Neural cell (in vitro differentiated cells): Measurements from ENCODE around the gene FAXDC2. TPM values are rescaled to one million over a fixed set of nuclear protein-coding genes. Genes with fewer than 3 reads are reported as not detected.

Source experiments
- H2AFZ ChIP-seq: fragments of 200-600, 300-800 bp; sonication (generic), shearing (Covaris generic); 2 replicates; pipeline ENCODE4 v1.6.0; 2014; ENCODE audit warnings: low read depth, mild to moderate bottlenecking, antibody characterized with exemption, low read length, moderate library complexity
- H3F3A ChIP-seq: fragments of 200-600 bp; shearing (Covaris generic); 2 replicates; pipeline ENCODE4 v1.6.1; 2016; ENCODE audit warnings: mild to moderate bottlenecking, moderate library complexity, mixed read lengths, antibody characterized with exemption, low read length; ENCODE audit not compliant: insufficient read depth, poor library complexity, severe bottlenecking
- H3K27ac ChIP-seq: fragments of 200-600, 300-800 bp; sonication (generic), shearing (Covaris generic); 2 replicates; pipeline ENCODE4 v1.5.1; 2014; ENCODE audit warnings: mild to moderate bottlenecking, low read length, moderate library complexity
- H3K27me3 ChIP-seq: fragments of 300-800, 200-600 bp; sonication (generic), shearing (Covaris generic); 2 replicates; pipeline ENCODE4 v1.6.0; 2014; ENCODE audit warnings: mild to moderate bottlenecking, low read depth, low read length, moderate library complexity; ENCODE audit not compliant: insufficient read depth
- H3K36me3 ChIP-seq: fragments of 300-800, 200-600 bp; sonication (generic), shearing (Covaris generic); 2 replicates; pipeline ENCODE4 v1.5.1; 2014; ENCODE audit warnings: mild to moderate bottlenecking, antibody characterized with exemption, low read length, moderate library complexity; ENCODE audit not compliant: insufficient read depth
- H3K4me2 ChIP-seq: fragments of 300-800, 200-600 bp; sonication (generic), shearing (Covaris generic); 2 replicates; pipeline ENCODE4 v1.6.0; 2014; ENCODE audit warnings: mild to moderate bottlenecking, low read length
- H3K4me3 ChIP-seq: fragments of 300-800, 200-600 bp; sonication (generic), shearing (Covaris generic); 2 replicates; pipeline ENCODE4 v1.5.1; 2014; ENCODE audit warnings: mild to moderate bottlenecking, low read length, moderate library complexity
- H3K79me2 ChIP-seq: fragments of 200-600 bp; shearing (Covaris generic); replicated peaks from 2 replicates; pipeline ENCODE4 v1.6.0; 2014; ENCODE audit warnings: mild to moderate bottlenecking, low read length, moderate library complexity; ENCODE audit not compliant: insufficient read depth
- H3K9ac ChIP-seq: fragments of 300-800, 200-600 bp; sonication (generic), shearing (Covaris generic); 2 replicates; pipeline ENCODE4 v1.6.1; 2016; ENCODE audit warnings: mild to moderate bottlenecking, low read length, mixed read lengths
- H3K9me2 ChIP-seq: fragments of 200-600 bp; shearing (Covaris generic); 2 replicates; pipeline ENCODE4 v1.6.1; 2016; ENCODE audit warnings: mild to moderate bottlenecking, low read length, mixed read lengths; ENCODE audit not compliant: insufficient read depth
- H3K9me3 ChIP-seq: fragments of 200-600, 300-800 bp; sonication (generic), shearing (Covaris generic); 2 replicates; pipeline ENCODE4 v1.6.1; 2016; ENCODE audit warnings: mild to moderate bottlenecking, mixed run types, low read length, moderate library complexity, mixed read lengths
- H4K20me1 ChIP-seq: fragments of 200-600 bp; shearing (Covaris generic); 2 replicates; pipeline ENCODE4 v1.6.1; 2016; ENCODE audit warnings: mild to moderate bottlenecking, mixed run types; ENCODE audit not compliant: insufficient read depth
- EP300 ChIP-seq: fragments of 450-650 bp; conservative IDR thresholded peaks from 2 replicates; pipeline ENCODE4 v1.6.1; 2014; ENCODE audit warnings: antibody characterized with exemption, mild to moderate bottlenecking, moderate library complexity; ENCODE audit not compliant: poor library complexity, severe bottlenecking
- EZH2 ChIP-seq: fragments of 200-600, 300-800 bp; shearing (Covaris generic), sonication (generic); IDR thresholded peaks from 2 replicates; pipeline ENCODE4 v1.6.1; 2014; ENCODE audit warnings: antibody characterized with exemption, low read length, borderline replicate concordance, mild to moderate bottlenecking; ENCODE audit not compliant: insufficient read depth, poor library complexity, severe bottlenecking
- MXI1 ChIP-seq: fragments of 450-650 bp; conservative IDR thresholded peaks from 2 replicates; pipeline ENCODE4 v1.6.1; 2014; ENCODE audit warnings: antibody characterized with exemption, mild to moderate bottlenecking; ENCODE audit not compliant: poor library complexity, severe bottlenecking
- POLR2AphosphoS5 ChIP-seq: IDR thresholded peaks from 2 replicates; pipeline ENCODE4 v1.6.1; 2012
- RAD21 ChIP-seq: fragments of 450-650 bp; conservative IDR thresholded peaks from 2 replicates; pipeline ENCODE4 v1.6.1; 2014; ENCODE audit warnings: antibody characterized with exemption, mild to moderate bottlenecking, moderate library complexity
- SMC3 ChIP-seq: fragments of 450-650 bp; conservative IDR thresholded peaks from 2 replicates; pipeline ENCODE4 v1.6.1; 2014; ENCODE audit warnings: antibody characterized with exemption, mild to moderate bottlenecking, moderate library complexity; ENCODE audit not compliant: poor library complexity
- TAF1 ChIP-seq: IDR thresholded peaks from 2 replicates; pipeline ENCODE4 v1.6.1; 2012; ENCODE audit warnings: low read depth
- polyA plus RNA-seq: library from polyadenylated mRNA; depleted of rRNA; stranded (reverse); fragments of >200 nt; gene quantifications from 2 replicates; pipeline ENCODE4 v1.2.3, GENCODE V29; 2014
- TF ChIP-seq, protein P1 (sequence below): IDR thresholded peaks from 2 replicates; pipeline ENCODE4 v1.6.1; 2012; ENCODE audit warnings: borderline replicate concordance
- TF ChIP-seq, protein P2 (sequence below): fragments of 450-650 bp; IDR thresholded peaks from 2 replicates; pipeline ENCODE4 v1.5.1; 2014; ENCODE audit warnings: antibody characterized with exemption, mild to moderate bottlenecking, moderate library complexity; ENCODE audit not compliant: poor library complexity, severe bottlenecking

The FAXDC2 gene
- polyA plus RNA-seq, 1 donor from 2014 or later = 0.12 TPM

DNA sequence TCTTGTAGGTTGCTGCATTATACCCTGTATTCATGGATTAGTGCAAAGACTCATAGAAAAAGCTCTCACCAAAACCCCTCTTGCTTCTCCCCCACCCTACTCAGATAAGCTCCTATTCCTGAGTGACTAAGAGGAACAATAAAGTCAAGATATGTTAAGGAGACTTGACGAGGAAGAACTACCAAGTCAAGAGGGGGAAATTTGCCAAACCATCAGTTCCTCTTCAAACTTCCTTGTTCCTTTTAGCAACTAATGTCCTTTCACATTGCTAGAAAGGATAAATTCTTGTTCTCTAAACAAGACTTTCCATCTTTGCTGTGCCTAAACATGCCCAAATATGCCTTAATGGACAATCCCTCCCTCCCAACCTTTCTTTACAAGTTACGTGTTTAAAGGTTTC, 35.0 kb upstream of the FAXDC2 start:
- no peak overlapping the region for H3K9ac ChIP-seq
- no peak overlapping the region for H3K27ac ChIP-seq
- no peaks in the 10 kb centered on the region for H3K27me3 ChIP-seq
- no peak for TF ChIP-seq POLR2AphosphoS5
- TF ChIP-seq TAF1 = no peak
- TF ChIP-seq EZH2 = no peak
- no peak for TF ChIP-seq MXI1
- H3K4me3 ChIP-seq = no peak overlapping the region
- H4K20me1 ChIP-seq = no peaks in the 10 kb centered on the region
- H3K79me2 ChIP-seq = no peaks in the 10 kb centered on the region
- H3K36me3 ChIP-seq = no peaks in the 10 kb centered on the region
- no peak overlapping the region for H2AFZ ChIP-seq
- no peaks in the 10 kb centered on the region for H3K9me2 ChIP-seq
- no peaks in the 10 kb centered on the region for H3F3A ChIP-seq
- H3K9me3 ChIP-seq = no peaks in the 10 kb centered on the region
- H3K4me2 ChIP-seq = no peak overlapping the region

DNA sequence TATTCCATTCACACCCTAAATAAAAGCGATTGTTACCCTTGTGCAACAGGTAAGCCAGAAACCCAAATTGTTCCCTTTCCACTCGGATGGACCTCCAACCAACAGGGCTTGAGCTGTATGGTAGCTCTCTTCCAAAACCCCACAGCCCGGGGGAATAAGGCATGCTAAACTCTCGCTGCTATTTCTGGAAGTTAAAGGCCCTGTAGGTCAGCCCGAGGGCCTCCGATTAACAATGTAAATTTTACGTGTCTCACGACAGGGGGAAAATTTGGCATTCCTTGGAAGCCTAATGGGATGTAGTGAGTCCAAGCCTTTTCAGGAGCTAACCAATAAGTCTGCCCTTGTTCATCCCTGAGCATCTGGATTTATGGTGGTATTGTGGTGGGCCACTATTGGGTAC, 34.0 kb upstream of the FAXDC2 start:
- no peaks in the 10 kb centered on the region for H3K9me2 ChIP-seq
- no peaks in the 10 kb centered on the region for H3K9me3 ChIP-seq
- no peak overlapping the region for H2AFZ ChIP-seq
- no peaks in the 10 kb centered on the region for H3K36me3 ChIP-seq
- no peaks in the 10 kb centered on the region for H3F3A ChIP-seq
- H4K20me1 ChIP-seq = no peaks in the 10 kb centered on the region
- H3K9ac ChIP-seq = no peak overlapping the region
- TF ChIP-seq POLR2AphosphoS5 = no peak
- no peaks in the 10 kb centered on the region for H3K79me2 ChIP-seq
- H3K27ac ChIP-seq = no peak overlapping the region
- H3K27me3 ChIP-seq = no peaks in the 10 kb centered on the region
- H3K4me3 ChIP-seq = no peak overlapping the region
- H3K4me2 ChIP-seq = no peak overlapping the region

DNA sequence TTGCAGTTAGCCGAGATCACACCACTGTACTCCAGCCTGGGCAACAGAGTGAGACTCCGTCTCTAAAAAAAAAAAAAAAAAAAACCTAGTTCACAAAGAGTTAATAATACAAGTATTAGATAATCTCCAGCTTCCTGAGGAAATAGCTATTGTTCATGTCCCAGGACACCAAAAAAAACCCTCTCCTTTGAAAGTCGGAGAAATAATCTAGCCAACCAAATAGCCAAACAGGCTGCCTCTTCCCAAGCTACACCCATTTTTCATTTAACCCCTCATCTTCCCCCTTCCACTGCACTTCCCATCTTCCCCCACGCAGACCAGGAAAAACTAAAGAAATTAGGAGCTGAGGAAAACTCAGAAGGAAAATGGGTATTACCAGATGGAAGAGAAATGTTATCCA, 31.6 kb upstream of the FAXDC2 start:
- TF ChIP-seq TAF1 (no peak), POLR2AphosphoS5 (no peak), MXI1 (no peak), SMC3 (no peak), RAD21 (no peak), EZH2 (no peak), EP300 (no peak)
- TF ChIP-seq, protein P1, sequence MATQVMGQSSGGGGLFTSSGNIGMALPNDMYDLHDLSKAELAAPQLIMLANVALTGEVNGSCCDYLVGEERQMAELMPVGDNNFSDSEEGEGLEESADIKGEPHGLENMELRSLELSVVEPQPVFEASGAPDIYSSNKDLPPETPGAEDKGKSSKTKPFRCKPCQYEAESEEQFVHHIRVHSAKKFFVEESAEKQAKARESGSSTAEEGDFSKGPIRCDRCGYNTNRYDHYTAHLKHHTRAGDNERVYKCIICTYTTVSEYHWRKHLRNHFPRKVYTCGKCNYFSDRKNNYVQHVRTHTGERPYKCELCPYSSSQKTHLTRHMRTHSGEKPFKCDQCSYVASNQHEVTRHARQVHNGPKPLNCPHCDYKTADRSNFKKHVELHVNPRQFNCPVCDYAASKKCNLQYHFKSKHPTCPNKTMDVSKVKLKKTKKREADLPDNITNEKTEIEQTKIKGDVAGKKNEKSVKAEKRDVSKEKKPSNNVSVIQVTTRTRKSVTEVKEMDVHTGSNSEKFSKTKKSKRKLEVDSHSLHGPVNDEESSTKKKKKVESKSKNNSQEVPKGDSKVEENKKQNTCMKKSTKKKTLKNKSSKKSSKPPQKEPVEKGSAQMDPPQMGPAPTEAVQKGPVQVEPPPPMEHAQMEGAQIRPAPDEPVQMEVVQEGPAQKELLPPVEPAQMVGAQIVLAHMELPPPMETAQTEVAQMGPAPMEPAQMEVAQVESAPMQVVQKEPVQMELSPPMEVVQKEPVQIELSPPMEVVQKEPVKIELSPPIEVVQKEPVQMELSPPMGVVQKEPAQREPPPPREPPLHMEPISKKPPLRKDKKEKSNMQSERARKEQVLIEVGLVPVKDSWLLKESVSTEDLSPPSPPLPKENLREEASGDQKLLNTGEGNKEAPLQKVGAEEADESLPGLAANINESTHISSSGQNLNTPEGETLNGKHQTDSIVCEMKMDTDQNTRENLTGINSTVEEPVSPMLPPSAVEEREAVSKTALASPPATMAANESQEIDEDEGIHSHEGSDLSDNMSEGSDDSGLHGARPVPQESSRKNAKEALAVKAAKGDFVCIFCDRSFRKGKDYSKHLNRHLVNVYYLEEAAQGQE = no peak
- TF ChIP-seq, protein P2, sequence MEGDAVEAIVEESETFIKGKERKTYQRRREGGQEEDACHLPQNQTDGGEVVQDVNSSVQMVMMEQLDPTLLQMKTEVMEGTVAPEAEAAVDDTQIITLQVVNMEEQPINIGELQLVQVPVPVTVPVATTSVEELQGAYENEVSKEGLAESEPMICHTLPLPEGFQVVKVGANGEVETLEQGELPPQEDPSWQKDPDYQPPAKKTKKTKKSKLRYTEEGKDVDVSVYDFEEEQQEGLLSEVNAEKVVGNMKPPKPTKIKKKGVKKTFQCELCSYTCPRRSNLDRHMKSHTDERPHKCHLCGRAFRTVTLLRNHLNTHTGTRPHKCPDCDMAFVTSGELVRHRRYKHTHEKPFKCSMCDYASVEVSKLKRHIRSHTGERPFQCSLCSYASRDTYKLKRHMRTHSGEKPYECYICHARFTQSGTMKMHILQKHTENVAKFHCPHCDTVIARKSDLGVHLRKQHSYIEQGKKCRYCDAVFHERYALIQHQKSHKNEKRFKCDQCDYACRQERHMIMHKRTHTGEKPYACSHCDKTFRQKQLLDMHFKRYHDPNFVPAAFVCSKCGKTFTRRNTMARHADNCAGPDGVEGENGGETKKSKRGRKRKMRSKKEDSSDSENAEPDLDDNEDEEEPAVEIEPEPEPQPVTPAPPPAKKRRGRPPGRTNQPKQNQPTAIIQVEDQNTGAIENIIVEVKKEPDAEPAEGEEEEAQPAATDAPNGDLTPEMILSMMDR = no peak
- Histone ChIP-seq H4K20me1 (no peaks in the 10 kb centered on the region), H3K9me3 (no peaks in the 10 kb centered on the region), H3F3A (no peaks in the 10 kb centered on the region), H3K36me3 (peaks cover 4% of the 10 kb centered on the region), H3K27ac (no peak overlapping the region), H3K27me3 (no peaks in the 10 kb centered on the region), H3K9me2 (no peaks in the 10 kb centered on the region), H3K79me2 (no peaks in the 10 kb centered on the region), H3K9ac (no peak overlapping the region), H3K4me2 (no peak overlapping the region), H2AFZ (no peak overlapping the region), H3K4me3 (no peak overlapping the region)
